ENCODE measurements around the gene CCL7.

DNA sequence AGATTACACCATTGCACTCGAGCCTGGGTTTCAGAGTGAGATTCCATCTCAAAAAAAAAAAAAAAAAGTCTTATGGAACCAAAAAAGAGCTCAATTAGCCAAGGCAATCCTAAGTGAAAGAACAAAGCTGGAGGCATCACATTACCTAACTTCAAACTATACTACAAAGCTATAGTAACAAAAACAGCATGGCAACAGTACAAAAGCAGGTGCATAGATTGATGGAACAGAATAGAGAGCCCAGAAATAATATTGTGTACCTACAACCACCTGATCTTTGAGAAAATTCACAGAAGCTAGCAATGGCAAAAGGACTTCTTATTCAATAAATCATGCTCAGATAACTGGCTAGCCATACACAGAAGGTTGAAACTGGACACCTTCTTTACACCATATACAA, 39.7 kb upstream of the CCL7 start:
- TF ChIP-seq, protein P1, sequence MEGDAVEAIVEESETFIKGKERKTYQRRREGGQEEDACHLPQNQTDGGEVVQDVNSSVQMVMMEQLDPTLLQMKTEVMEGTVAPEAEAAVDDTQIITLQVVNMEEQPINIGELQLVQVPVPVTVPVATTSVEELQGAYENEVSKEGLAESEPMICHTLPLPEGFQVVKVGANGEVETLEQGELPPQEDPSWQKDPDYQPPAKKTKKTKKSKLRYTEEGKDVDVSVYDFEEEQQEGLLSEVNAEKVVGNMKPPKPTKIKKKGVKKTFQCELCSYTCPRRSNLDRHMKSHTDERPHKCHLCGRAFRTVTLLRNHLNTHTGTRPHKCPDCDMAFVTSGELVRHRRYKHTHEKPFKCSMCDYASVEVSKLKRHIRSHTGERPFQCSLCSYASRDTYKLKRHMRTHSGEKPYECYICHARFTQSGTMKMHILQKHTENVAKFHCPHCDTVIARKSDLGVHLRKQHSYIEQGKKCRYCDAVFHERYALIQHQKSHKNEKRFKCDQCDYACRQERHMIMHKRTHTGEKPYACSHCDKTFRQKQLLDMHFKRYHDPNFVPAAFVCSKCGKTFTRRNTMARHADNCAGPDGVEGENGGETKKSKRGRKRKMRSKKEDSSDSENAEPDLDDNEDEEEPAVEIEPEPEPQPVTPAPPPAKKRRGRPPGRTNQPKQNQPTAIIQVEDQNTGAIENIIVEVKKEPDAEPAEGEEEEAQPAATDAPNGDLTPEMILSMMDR (IDR thresholded peaks at IDR 0.05) = no peak
- no peak for TF ChIP-seq POLR2A (IDR thresholded peaks at IDR 0.05)

Data from testis (tissue), 2 donors.